Kidney epithelial cell (primary cell): Measurements from ENCODE around the gene BCLAF1. TPM values are rescaled to one million over a fixed set of nuclear protein-coding genes. Genes with fewer than 3 reads are reported as not detected.
A peak's percentile ranks its signal among the peaks of the same experiment; 100 is the strongest.
"Not testable (repeated sequence)": the region's sequence is repeated elsewhere in the genome, so short reads cannot be mapped to it uniquely, and the experiment has no call there.

ENCODE experiments used
- DNase-seq: peaks from one replicate; pipeline ENCODE4 v3.0.0-alpha.2; 2010; ENCODE audit warnings: low read depth
- H3K27me3 ChIP-seq: 2 replicates; pipeline ENCODE4 v1.6.0; 2011; ENCODE audit warnings: low read length; ENCODE audit not compliant: control insufficient read depth, insufficient read depth
- H3K36me3 ChIP-seq: 2 replicates; pipeline ENCODE4 v1.5.1; 2011; ENCODE audit warnings: low read length; ENCODE audit not compliant: control insufficient read depth, insufficient read depth
- H3K4me3 ChIP-seq: 2 replicates; pipeline ENCODE4 v1.5.1; 2011; ENCODE audit warnings: low read depth, mild to moderate bottlenecking, control low read depth, low read length
- CTCF ChIP-seq: IDR thresholded peaks from 2 replicates; pipeline ENCODE4 v1.5.1; 2011; ENCODE audit warnings: mild to moderate bottlenecking, moderate library complexity, low read length, control low read depth, inconsistent platforms; ENCODE audit not compliant: insufficient read depth, poor library complexity, severe bottlenecking
- total RNA-seq: library from RNA; depleted of rRNA; stranded (reverse); fragments of >200 nt; gene quantifications from 2 replicates; pipeline ENCODE4 v1.2.3, GENCODE V29; 2015

BCLAF1 gene
- total RNA-seq, 1 donor from 2014 or later: 97.9 TPM

GRCh38 chr6:136317021-136317694, 27.5 kb upstream of the BCLAF1 start:
- peak; percentile 89 for TF ChIP-seq CTCF

GRCh38 chr6:136315594-136315993, 25.9 kb upstream of the BCLAF1 start:
- no peak for DNase-seq
- no peak for TF ChIP-seq CTCF
- H3K27me3 ChIP-seq: no peaks in the 10 kb centered on the region
- H3K36me3 ChIP-seq: no peaks in the 10 kb centered on the region
- no peak overlapping the region for H3K4me3 ChIP-seq

More at GRCh38 chr6:136317021-136317694, 27.5 kb upstream of the BCLAF1 start:
- DNase-seq: peak; percentile 23
- Histone ChIP-seq H3K36me3 (no peaks in the 10 kb centered on the region), H3K4me3 (no peak overlapping the region), H3K27me3 (no peaks in the 10 kb centered on the region)

GRCh38 chr6:136312975-136313374, 23.3 kb upstream of the BCLAF1 start:
- TF ChIP-seq CTCF: no peak
- Histone ChIP-seq H3K36me3 (no peaks in the 10 kb centered on the region), H3K27me3 (no peaks in the 10 kb centered on the region), H3K4me3 (no peak overlapping the region)
- DNase-seq: no peak

- H3K27me3 ChIP-seq: no peaks in the 10 kb centered on the region
- DNase-seq: no peak
- no peaks in the 10 kb centered on the region for H3K36me3 ChIP-seq
- TF ChIP-seq CTCF: no peak
- H3K4me3 ChIP-seq: no peak overlapping the region
Measured at GRCh38 chr6:136309729-136310311, 20.2 kb upstream of the BCLAF1 start.

- no peak for DNase-seq
- no peak for TF ChIP-seq CTCF
- no peak overlapping the region for H3K4me3 ChIP-seq
- no peaks in the 10 kb centered on the region for H3K27me3 ChIP-seq
- no peaks in the 10 kb centered on the region for H3K36me3 ChIP-seq
Measured at GRCh38 chr6:136309171-136309570, 19.5 kb upstream of the BCLAF1 start.

GRCh38 chr6:136308469-136308868, 18.8 kb upstream of the BCLAF1 start:
- H3K27me3 ChIP-seq, H3K36me3 ChIP-seq, H3K4me3 ChIP-seq, DNase-seq: not testable (repeated sequence)
